Omental fat pad (tissue), 4 donors: ENCODE data around the gene TNIP1. TPM values are rescaled to one million over a fixed set of nuclear protein-coding genes. Genes with fewer than 3 reads are reported as not detected.

Experiments
- ATAC-seq: fragments of 150-250 bp; one replicate; pipeline ENCODE4 v1.9.1; 2016; ENCODE audit warnings: mild to moderate bottlenecking, moderate library complexity; ENCODE audit not compliant: low FRiP score
- DNase-seq: peaks from one replicate; pipeline ENCODE4 v3.0.0-alpha.2; 2019; ENCODE audit warnings: low spot score
- total RNA-seq, 4 donors: library from RNA; depleted of rRNA; stranded (reverse); fragments of >200 nt; gene quantifications; one replicate each; pipeline ENCODE4 v1.1.0, GENCODE V29; 2016
- TF ChIP-seq, protein P1 (sequence below), 3 donors: fragments of 450-650 bp; IDR thresholded peaks; one replicate each; pipeline ENCODE4 v1.5.1; 2016 to 2017; ENCODE audit warnings: antibody characterized with exemption in 3 of 3, mild to moderate bottlenecking in 3 of 3, moderate library complexity in 2 of 3

The TNIP1 gene
- total RNA-seq, 4 donors from 2014 or later: 96.7 to 189 (median 149) TPM

GRCh38 chr5:150993826-150994412, 86.9 kb downstream of the TNIP1 start:
- ATAC-seq (no peak), DNase-seq (no peak)
- TF ChIP-seq, protein P1, sequence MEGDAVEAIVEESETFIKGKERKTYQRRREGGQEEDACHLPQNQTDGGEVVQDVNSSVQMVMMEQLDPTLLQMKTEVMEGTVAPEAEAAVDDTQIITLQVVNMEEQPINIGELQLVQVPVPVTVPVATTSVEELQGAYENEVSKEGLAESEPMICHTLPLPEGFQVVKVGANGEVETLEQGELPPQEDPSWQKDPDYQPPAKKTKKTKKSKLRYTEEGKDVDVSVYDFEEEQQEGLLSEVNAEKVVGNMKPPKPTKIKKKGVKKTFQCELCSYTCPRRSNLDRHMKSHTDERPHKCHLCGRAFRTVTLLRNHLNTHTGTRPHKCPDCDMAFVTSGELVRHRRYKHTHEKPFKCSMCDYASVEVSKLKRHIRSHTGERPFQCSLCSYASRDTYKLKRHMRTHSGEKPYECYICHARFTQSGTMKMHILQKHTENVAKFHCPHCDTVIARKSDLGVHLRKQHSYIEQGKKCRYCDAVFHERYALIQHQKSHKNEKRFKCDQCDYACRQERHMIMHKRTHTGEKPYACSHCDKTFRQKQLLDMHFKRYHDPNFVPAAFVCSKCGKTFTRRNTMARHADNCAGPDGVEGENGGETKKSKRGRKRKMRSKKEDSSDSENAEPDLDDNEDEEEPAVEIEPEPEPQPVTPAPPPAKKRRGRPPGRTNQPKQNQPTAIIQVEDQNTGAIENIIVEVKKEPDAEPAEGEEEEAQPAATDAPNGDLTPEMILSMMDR (IDR thresholded peaks at IDR 0.05): no peak

- DNase-seq (no peak), ATAC-seq (no peak)
- TF ChIP-seq, protein P1 (IDR thresholded peaks at IDR 0.05): no peak
Observed at GRCh38 chr5:150993422-150993821, 87.4 kb downstream of the TNIP1 start.

- DNase-seq: no peak
- TF ChIP-seq, protein P1 (IDR thresholded peaks at IDR 0.05): no peak
- ATAC-seq: no peak
Observed at GRCh38 chr5:150992705-150993104, 88.1 kb downstream of the TNIP1 start.

GRCh38 chr5:150989695-150990094, 91.1 kb downstream of the TNIP1 start:
- TF ChIP-seq, protein P1 (IDR thresholded peaks at IDR 0.05): no peak
- no peak for DNase-seq
- no peak for ATAC-seq

GRCh38 chr5:150987746-150988145, 93.1 kb downstream of the TNIP1 start:
- DNase-seq (no peak), ATAC-seq (no peak)
- TF ChIP-seq, protein P1 (IDR thresholded peaks at IDR 0.05): no peak

Other genes with a start within 250 kb of the TNIP1 start
- gene IRGM, start 234.5 kb downstream of the TNIP1 start, total RNA-seq: 1 to 10 TPM in 2 of 4 donors, not detected in 2; 1.1 to 1.8 TPM
- gene ZNF300, start 176.1 kb downstream of the TNIP1 start, total RNA-seq: 1 to 10 TPM; 3.0 to 6.9 (median 4.2) TPM
- over 10,000 TPM in 1 of 4 donors, 1,000 to 10,000 TPM in 3; 5,296 to 11,485 (median 6,898) TPM for gene GPX3, start 60.4 kb downstream of the TNIP1 start, total RNA-seq
- gene ANXA6, start 76.7 kb upstream of the TNIP1 start, total RNA-seq: 100 to 1,000 TPM; 216 to 505 (median 379) TPM
- 100 to 1,000 TPM; 118 to 287 (median 228) TPM for gene CCDC69, start 143.1 kb upstream of the TNIP1 start, total RNA-seq
- gene GM2A, start 172.2 kb upstream of the TNIP1 start, total RNA-seq: 10 to 100 TPM; 26.6 to 62.6 (median 27.9) TPM
- not detected for gene SLC36A3, start 222.7 kb upstream of the TNIP1 start, total RNA-seq